ENCODE measurements around the gene CHD6.

The CHD6 gene

DNA sequence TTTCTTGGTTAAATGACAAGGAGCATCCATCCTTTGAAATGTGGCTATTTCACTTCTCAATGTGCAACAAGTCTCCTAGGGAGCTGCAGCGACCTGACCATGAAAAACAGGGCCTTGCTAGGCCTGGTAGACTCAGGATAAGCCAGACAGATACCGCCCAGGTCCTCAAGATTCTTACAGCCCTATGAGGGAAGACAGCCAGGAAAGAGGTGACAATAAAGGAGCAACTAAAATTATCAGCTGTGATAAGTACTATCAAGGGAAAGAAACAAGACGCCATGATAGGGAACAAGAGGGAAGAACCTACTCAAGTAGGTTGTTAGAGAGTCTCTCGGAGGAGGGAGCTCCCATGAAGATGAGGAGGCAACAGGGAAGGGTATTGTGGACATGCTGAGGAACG, 200.1 kb downstream of the CHD6 start:
- no peak for FAIRE-seq

DNA sequence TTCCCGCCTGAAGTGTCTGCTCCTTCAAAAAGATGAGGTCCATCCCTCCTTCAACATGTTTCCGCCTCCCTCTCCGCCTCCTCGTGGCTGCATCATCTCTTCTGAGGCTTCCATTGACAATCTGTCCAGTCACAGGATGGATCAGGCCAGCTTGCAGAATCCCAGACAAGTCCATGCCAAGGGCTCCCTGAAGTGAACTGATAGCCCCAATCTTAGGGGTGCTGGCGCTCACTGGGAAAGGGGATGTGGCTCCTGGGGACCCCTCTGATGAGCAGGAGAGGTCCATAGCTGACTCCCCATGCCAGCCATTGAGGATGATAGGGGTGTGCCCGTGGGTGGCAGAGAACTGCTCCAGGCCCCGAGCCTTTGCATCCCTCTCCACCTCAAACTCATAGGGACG, 203.0 kb downstream of the CHD6 start:
- no peak for FAIRE-seq

DNA sequence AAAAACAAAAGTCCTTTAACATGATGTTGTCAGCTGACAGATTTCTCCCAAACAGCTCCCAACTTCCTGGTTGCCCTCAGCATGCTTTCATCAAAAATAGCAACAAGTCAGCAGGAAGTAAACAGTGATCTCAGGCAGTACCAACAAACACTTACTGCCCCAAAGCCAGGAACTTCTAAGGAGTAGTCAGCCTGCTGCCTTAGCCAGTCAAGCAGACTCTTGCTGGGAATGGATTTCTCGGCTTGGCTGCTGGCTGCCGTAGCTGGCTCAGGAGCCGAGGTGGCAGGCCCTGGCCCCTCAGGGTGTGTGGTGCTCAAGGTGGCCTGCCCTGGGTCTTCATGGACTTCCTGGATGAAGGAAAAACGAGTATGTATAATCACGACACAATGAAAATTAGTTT, 205.0 kb downstream of the CHD6 start:
- FAIRE-seq: no peak

DNA sequence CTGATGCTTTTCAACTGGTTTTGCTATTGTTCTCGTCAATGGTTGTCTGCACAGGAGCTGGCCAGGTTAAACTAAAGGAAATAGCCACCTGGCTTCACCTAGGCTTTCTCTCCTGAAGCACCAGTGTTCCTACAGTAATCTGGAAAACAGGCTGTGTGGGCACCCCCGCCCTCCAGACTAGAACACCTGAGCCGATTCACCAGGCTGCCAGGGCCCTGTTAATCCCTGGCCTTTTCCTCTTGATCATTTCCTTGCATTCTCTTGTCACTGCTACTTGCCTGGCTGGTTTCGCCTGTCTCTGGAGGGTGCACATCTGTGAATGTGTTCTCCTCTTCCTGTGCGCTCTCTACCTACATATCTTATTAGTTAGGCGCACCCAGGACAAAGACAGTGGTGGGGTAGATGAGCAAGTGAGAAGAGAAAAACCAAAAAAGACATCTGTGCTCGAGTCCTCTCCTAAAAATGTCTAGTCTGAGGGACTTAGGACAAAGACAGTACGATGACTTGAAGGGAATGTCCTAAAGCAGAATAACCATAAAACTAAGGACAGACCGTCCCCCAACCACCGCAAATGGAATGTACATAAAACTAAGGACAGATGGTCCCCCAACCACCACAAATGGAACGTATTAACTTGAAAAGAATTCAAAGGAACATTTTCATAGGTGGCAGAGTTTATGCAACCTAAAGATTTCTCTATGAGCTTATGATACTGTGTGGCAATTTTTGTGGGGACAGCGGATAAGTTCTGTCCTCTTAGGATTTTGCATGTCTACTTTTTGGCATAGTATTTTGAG, 205.7 kb downstream of the CHD6 start:
- FAIRE-seq: no peak

DNA sequence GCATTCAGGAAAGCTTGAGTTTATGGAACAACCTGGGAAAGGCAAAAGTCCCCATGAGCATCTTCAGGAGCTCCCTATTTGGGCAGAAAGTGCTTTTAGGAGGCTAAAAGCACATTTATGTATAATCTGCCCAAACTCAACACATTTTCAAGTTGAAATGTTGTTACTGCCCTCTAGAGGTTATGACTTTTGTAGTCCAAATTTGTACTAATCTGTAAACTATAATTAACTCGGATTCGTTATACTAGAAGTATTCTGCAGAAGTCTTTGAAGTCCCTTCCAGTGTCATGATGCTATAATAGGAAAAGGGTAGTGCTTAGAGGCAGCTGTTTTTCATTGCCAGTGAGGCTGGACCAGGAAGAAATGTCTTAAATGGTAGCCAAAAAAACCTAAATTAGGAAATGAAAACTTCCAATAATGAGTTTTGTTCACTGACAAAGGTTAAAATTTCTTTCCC, 206.8 kb downstream of the CHD6 start:
- FAIRE-seq: no peak

DNA sequence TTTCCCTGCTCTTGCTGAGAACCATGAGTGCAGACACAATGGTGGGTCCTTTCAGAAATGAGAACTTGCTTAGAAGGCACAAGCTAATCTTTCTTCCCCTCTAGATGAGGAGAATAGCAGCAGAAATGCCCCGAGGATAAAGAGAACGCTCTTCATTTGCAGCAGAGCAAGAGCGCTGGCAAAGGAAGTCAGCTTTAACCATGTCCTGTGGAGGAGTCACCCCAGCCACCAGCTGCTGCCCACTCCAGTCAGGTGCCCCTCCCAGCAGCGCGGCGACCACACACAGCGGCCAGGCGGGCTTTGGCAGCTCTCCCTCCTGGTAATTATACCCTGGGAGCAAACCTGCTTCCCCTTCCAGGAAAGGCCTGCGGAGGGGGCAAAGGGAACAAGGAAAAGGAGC, 209.2 kb downstream of the CHD6 start:
- FAIRE-seq: no peak

DNA sequence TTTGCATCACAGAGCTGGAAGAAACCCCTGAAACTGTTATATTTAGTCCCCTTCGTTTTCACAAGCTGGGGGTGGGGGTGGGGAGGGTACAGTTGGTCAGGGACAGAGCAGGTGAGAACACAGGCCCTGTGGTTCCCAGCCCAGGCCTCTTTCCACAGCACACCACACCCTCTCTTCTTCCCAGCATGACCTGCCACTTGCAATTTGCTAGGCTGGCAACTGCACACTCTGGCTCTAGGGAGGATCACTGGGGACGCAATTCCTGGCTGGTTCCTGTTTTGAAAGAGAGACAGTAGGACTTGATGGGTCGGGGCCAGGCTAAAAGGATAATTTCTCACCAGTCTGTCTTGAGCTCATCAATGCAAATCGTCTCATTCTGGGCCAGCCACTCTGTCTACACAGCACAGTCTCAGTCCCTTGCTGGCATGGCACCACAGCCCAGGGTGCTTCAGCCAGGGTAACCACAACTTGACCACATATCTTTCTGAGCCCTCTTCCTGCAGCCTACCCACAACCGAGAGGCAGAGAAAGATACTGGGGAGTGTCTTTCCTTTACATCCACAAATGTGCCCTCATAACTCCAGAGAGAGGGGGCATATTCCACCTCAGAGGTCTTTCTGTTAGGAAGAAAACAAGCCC, 209.9 kb downstream of the CHD6 start:
- no peak for FAIRE-seq

DNA sequence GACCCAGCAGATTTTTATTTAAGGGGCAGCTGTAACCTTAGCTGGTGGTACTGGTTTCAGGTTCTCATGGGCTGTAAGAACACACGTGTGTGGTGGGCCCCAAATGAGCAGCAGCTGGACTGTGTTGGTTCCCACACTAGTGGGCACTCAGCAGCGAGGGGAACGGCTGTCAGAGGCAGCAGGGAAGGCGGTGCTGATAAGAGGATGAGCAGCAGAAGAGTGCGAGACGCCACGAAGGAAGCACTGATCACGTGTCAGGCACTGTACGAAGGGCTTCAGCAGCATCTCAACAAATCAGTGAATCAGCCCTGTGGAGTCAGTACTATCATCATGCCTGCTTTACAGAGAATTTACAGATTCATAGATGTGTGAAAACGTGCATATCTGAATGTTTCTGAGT, 210.6 kb downstream of the CHD6 start:
- no peak for FAIRE-seq

DNA sequence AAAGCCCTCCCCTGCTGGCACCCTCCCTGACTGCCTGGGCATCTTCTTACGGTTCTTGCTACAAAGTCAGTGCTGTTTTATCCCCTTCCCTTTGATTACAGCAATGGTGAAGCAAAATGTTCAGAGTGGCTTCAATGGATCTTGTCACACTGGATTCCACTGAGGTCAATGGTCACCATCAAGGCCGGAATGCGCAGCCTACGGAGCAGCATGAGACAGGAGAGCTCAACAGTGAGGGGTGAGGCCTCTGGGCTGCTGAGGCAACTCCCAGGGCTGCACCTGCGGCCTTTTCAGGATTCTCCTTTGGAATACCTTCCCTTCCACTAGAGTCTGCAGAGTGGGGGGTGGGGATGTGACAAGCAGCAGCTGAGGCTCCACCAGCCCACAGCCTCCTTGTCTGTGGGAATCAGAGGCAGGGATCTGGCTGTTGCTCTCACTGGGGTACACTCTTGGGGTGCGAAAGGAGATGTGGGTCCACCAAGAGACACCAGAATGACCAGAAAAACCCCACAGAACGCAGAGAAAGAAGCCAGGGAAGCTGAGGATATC, 211.2 kb downstream of the CHD6 start:
- FAIRE-seq: no peak

DNA sequence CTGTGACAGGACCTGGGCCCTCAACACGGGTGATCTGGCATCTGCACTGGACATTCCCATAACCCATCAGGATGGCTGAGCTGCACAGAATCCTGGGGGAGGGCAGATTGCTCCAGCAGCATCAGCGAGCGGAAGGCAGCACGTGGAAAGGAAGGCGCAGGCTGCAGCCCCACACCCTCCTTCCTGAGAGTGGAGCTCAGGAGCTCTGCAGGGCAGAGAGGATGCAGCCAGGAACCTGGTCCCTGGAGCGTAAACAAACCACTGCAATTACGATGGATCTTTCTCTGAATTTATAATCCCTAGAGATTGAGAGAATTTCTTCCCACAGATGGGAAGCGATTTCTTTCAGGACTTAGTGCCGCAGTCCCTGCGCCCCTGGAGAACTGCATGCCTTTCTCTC, 211.8 kb downstream of the CHD6 start:
- FAIRE-seq: no peak

DNA sequence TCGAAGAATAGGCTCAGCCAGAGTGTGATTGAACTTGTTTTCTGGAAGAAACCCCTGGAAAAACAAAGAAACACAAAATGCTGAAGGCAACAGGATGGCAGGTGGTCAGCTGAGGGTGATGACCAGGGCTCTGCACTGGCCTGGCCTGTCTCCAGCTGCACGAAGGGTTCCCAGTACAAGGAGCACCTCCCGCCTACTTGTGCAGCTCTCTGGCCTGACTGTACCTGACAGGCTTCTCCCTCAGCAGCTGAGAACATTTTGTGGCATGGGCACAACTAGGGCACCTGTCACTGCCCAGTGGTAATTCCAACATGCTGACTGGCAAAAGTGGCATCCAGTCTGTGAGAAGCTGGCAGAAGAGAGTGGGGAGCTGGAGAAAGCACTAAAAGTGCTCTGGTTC, 212.7 kb downstream of the CHD6 start:
- FAIRE-seq: no peak

DNA sequence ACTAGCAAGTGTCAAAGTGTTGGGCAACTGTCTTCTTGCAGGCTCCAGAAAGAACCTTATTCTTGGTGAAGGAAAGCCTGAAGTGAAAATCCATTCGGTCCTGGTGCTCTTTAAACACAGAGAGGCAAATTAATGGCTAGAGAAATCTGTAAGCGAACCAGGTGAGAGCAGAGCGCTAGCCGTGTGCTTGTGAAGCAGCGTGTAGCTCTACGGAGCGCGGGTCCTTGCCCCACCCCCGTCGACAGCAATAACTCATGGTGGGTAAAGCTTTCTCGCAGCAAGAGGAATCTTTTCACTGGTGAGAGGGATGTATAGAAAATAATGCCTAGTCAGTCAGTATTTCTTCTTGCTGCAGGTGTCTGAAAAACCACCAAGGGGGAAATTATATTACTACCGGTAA, 214.6 kb downstream of the CHD6 start:
- FAIRE-seq: no peak

DNA sequence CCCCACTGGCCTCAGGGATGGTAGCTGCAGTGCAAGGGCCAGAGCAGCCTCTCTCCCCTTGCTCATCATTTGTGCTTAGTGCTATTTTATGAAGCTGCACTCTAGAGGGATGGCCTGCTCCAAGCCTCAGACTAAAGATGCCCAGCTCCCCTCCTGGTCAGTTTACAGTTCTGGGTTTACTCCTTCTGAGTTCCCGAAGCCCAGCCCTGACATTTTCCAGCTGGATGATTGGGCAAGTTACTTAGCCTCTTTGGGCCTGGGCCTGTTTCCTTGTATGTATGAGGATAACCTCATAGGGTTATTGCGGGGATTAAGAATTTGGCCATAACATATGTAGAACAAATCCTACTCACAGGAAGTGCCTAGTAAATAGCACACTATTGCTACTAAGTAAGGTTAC, 219.8 kb downstream of the CHD6 start:
- no peak for FAIRE-seq

DNA sequence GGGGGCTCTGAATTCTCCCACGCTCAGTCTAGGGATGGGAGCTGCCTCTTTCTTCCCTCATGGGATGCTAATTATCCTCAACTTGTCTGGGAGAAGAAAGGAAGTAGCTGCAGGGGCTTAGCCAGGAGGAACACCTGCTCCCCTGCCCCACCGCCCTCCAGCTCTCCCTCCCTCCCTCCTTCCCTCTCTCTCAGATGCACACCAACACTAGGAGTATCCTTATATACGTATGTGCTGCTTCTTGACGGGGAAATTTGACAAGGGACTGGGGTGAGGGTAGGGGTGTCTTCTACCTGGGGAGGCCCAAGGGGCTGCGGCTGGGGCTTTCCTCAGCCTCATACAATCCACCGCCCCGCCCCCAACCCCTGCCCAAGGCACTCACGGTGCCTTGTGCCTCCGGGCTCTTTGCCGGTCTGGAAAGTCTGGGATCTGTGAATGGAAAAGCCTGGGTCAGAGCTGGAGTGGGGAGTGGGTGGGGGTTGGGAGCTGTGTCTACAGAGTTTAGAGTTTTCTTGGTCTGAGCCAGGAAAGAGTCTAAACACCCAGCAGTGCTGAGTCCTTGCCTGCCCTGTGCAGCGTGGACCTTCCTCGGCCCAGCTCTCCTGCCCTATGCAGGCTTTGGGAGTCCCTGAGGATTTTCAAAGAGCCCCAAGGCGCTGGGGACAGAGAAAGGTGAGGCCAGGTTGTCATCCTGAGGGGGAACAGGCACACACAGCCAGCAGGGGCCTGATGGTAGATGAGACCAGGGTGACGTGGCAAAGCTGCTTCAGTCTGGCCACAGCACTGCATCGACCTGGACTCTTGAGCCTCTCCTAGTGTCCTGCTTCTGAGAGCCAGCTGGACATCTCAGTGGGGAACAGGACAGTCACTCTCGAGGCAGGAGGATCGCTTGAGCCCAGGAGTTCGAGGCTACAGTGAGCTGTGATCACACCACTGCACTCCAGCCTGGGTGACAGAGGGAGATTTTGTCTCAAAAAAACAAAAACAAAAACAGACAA, 222.2 kb downstream of the CHD6 start:
- no peak for FAIRE-seq

DNA sequence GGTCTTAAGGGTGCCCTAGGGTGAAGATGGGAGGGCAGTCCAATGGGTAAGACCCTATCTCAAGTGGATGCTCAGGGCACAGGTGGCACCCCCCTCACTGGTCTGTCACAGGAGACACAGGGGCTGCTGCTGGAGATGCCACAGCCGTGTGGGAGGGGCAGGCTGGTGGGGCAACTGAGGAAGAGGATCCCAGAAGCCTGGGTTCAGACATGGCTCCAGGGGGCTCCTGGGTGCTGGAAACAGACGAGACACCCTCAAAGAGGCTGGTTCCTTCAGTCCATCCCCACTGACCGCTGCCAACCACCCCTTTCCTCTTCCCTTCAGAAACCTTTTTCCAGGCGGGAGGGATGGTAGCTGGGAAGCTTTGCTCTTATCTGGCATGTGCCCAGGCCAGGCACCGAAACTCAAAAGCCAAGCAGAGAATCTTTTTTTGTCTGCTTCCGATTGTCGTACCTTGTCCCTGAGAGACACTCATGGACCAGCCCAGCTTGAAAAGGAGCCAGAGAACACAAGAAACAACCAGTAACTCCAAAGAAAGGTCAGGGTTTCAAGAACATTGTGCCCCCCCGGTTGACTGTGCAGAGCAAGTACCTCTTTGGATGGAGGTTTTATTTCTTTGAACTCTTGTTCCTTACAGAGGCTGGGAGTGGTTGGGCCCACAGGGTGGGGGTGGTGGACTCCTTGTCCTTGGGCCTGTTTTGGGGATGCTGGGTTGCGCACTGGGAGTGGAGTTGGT, 223.1 kb downstream of the CHD6 start:
- no peak for FAIRE-seq

DNA sequence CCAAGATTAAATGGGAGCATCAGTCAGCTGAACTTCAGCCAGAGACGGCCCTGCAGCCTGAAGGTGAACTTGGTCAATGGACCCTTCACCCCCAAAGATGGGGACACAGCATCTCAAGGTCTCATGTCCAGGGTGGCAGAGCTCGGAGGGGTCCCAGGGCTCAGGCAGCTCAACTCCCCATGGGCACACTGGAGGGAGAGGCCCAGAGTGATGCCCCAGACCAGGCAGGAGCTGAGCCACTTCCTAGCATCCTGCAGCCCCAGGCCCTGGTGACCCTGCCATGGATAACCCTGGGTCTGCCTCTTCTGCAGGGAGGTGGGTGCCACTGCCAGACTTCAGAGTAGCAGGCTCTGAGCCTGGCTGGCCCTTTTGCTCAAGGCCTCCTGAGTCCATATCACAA, 224.1 kb downstream of the CHD6 start:
- FAIRE-seq: no peak

DNA sequence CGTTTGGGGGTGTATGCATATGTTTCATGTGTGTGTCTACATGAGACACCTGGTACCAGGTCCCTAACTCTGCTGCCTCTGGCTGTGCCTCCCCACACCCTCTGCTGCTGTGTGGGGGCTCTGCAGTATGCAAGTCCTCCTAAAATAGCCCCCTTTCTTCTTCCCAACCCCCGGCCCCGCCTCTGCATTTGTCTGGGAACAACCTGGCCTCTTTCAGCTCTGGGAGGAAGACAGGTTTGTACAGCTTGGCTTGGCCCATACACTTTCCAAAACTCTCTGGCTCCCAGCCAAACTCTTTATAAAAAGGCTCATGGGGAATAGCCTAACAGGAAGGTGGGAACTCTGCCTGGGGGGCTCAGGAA, 224.5 kb downstream of the CHD6 start:
- FAIRE-seq: no peak

DNA sequence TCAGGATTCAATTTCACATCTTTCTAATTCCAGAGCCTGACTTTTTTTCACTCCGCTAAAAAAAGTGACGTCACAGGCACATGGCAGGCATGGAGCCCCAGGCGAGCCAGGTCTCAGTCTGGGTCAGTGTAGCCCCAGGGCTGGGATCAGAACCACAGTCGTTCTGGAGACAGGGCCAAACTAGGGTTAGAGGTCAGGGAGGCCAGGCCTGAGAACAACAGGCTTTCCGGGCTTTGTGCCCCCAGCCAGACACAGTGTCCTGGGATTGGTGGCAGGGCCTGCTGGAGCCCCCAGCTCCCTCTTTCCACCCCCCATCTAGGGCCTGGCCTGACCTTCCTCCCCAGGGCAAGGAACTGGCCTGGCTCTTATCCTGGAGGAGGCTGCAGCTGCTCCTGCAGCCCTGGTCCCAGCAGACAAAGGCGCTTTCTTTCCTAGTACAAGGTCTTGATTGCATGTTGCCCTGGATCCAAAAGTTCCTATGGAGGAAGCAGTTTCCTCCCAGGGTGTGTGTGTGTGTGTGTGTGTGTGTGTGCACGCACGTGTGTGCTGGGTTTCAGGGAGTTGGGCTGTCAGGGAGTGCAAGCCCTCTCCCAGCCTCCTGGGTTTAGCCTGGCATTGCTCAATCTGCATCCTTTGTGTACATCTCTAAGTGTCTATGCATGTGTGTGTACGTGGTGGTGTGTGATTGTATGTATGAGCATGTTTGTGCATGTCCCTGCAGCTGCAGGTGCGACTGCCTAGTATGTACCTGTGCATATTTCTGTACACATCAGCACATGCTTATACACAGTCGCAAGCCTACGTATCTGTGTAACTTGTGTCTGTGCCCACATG, 225.1 kb downstream of the CHD6 start:
- no peak for FAIRE-seq

DNA sequence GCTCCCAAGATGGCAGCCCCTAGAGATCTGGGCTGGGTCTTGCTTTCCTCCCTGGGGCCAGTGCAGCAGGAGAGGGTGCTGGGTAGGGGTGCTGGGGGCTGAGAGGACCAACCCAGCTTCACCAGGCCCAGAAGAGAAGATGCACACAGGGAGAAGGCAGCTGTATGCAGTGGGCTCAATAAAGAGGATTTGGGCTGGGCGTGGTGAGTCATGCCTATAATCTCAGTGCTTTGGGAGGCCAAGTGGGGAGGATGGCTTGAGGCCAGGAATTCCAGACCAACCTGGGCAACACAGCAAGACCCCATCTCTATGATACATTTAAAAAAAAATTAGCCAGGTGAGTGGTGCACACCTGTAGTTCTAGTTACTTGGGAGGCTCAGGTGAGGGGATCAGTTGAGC, 225.9 kb downstream of the CHD6 start:
- no peak for FAIRE-seq

DNA sequence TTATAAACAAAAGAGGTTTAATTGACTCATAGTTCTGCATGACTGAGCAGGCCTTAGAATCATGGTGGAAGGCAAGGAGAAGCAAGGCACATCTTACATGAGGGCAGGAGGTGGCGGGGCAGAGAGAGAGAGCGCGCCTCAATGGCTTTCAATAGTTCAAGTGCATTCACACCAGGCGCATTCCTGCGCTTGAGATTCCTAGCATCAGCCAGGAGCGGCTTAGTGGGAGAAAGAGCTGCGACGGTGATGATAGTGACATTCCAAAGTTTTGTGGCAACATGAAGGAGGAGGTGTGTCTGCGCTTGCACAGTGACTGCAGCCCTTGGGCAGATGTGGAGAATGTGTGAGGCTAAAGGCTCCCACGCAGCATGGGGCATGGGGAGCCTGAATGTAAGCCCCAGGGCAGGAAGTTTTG, 226.6 kb downstream of the CHD6 start:
- no peak for FAIRE-seq

DNA sequence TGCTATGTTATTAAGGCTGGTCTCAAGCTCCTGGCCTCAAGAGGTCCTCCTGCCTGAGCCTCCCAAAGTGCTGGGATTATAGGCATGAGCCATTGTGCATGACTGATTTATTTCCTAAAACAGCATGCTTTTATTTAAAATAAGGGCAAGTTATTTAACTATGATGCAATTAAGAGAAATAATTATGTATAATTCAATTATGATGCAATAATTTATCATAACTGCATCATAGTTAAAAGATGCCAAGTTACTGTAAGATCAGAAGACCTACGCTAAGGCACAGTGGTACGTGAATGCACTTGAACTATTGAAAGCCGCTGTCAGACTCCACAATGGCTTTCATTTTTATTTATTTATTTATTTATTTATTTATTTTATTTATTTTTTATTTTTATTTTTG, 227.3 kb downstream of the CHD6 start:
- no peak for FAIRE-seq

DNA sequence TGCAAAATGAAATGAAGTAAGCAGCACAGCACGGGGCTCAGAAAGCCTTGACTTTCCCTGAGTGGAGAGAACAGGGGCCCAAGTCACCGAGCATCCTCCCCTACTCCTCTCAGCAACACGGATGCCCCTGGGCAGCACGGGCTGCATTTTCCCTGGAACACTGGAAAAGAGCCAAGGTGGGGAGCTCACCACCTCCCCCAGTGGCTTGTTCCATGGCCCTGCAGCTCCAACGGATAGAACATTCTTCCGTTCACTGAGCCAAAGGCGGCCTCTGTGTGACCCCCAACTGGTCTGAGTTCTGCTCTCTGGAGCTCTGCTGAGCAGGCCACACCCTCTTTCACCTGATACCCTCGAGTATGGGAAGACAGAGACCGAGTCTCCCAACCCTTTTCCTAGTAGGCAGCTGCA, 230.7 kb downstream of the CHD6 start:
- FAIRE-seq: no peak
